NCI-H2107 treated with DMSO at 0.1 percent for 48 hours (cell line): ENCODE results near the gene TBC1D1.

Experiments
- DNase-seq: peaks from one replicate; lab custom pipeline; 2025; ENCODE audit not compliant: unreplicated experiment; lab: John Stamatoyannopoulos, UW

Gene TBC1D1

DNA sequence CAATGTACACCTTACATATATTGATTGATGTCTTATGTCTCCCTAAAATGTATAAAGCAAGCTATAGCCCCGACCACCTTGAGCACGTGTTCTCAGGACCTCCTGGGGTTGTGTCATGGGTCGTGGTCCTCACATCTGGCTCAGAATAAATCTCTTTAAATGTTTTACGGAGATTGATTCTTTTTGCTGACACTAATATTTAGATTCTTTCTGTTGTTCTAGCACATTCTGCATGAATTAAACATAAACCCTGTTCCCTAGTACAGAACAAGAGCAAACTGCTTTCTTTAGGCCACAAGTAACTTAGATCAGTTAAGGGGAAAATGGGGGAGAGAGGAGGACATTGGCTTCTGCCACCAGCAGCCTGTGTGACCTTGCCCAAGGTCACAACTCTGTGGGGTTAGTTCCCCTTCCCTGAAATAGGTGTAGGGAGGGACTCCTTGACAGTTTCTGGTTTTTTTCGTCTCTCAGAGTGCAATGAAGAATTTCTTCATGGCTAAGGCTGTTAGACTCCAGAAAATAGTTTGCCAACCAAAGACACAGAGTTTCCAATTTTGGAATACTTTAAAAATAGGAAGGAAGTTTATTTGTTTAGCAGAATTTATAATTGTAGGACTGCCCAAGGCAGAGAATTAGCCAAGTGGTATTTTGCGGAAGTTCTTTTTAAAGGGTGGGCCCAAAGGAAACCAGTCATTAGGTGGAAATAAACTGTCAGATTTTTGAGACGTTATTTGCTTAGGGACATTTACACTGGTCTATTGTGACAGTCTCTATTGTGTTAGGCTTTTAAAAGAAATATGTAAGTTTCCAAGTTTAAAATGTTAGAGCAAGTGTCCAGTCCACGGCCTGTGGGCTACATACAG lies 98.7 kb downstream of the TBC1D1 start:
- DNase-seq = no peak

DNA sequence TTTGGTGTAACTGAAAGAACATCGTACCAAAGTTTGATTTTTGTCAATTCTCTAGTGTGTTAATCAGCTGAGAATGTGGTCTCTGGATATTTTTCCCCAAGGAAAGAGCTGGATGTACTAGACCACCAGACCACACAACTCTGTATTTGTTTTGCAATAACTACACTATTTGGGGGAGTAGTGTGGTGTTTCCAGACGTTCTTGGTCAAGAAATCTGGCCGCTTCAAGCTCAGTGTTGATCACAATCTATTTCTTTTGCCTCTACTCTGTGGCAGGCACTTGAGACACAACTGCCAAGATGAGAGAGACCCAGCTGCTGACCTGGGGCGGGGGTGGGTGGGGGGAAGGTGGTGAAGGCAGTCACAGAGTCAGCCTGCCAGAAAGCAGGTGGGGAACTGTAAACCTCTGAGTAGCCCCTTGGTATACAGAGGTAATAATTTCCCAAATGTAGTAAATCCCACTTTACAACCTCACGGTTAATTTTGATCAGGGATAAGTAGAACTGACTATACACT lies 99.9 kb downstream of the TBC1D1 start:
- no peak for DNase-seq

DNA sequence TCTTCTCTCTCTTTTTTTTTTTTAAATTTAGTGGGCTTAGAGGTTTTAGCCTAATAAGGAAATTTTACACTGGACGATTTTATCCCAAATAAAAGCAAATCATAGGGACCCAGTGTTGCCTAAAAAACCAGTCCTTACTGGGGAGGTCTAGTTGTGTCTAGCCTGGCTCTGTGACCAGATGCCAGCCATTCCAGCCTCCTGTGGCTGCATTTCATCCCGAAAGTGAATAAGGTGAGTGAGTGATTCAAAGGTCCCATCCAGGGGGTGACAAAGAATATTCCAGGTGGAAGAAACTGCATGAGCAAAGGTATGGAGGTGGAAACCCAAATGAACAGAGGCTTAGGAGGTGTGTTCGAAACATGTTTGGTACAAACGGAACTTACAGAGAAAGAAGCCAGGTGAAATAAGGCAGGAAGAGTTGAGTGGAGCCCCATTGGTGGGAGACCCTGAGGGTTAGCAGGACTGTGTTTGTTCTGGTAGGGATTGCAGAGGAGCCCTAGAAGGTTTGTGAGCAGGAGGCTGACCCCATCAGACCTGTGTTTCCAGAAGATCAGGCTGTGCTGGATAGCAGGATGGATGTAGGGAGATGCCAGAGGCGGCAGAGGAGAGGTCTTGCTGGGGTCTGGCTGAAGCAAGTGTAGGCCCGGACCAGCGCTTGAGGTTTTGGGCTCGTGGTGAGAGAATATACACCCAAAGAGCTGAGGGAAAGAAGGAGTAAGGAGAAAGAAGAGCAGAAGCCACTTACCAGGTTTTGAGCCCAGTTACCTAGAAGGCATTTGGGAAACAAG lies 100.9 kb downstream of the TBC1D1 start:
- no peak for DNase-seq

DNA sequence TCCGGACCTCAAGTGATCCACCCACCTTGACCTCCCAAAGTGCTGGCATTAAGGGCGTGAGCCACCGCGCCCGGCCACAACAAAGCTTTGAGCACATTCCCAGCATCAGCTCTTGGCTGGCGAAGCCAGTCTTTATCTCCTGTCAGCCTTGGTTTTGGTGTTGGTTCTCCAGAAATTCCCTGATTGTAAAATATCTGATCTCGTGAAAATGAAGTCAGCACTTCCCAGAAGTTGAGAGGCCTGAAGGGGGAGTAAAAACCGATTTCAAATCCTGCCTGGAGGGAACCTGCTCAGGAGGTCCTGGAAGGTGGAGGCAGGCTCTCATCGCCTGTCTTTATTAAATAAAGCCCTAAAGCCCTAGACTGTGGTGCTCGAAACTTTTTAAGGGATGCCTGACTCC lies 102.9 kb downstream of the TBC1D1 start:
- no peak for DNase-seq

DNA sequence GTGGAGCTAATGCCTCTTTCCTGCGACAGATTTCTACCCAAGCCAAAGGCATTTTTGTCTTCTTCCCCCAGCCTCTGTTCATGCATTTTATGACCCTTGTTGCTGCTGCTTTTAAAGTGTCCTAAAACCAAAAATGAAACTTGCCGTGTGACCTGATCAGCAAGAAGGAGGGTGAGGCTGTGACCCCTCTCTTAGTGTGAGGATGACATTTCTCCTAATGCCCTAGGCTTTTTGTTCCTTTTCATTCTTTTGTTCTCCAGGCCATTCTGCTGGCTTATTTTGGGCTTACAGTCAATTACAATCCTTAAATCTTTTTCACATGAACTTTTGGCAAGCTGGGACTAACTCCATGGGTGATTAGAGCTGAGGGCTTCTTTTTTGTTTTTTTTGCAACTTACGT lies 103.7 kb downstream of the TBC1D1 start:
- DNase-seq = no peak

DNA sequence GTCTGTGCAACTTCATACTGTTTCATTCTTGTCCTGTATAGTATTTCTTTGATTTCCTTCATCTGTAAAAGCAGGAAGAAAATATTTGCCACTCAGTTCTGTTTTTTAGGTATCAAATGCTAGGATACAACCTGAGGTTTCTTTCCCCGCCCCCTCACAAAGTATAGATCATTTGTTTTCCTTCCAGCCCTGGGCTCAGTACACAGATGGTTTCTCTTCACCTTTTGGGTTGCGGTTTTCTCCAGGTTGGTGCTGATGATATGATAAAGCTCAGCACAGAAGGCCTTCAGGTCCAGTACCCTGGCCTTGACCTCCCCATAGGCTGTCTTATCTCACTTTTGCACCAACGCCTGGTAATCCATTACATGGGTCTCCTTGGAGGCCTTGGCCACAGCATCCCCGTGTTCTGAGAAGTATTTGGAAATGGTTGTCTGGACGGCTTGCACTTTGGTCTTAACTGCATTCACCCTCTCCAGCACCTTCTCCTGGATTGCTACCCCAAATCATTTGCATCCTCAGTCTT lies 104.5 kb downstream of the TBC1D1 start:
- DNase-seq = no peak

DNA sequence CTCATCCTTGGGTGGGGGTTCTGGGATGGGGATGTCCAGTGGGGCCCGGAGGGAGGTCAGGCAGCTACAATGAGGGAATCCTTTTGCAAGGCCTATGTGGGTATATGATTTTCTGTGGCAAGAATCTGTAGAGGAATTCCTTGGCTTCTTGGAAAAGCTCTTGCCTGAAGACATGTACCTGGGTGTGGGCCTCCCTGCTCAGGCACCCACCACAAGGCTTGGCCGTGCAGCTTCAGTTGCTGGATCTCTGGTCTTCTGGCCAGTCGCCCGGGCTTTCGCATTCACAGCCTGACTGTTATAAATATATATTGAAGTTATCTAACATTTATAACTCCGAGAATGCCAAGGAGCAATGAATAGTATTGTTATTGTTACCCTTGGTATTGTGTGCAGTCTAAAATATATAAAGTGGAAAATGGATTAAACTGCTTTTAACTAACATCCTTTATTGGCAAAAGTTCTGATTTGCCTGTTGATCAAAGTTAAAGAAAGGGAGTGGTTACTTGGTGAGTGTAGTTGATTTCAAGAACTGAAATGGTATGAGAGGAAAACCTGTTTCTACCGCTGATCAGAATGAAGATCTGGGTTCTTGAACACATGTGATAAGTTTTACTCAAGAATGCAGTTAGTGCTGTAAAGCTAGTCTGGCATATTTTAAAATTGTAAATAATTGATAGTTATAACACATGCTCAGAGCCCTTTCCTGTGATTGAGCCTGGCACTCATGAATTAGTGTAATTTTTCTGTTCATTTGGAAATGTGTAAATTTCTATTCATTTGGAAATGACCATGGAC lies 105.3 kb downstream of the TBC1D1 start:
- DNase-seq = no peak

DNA sequence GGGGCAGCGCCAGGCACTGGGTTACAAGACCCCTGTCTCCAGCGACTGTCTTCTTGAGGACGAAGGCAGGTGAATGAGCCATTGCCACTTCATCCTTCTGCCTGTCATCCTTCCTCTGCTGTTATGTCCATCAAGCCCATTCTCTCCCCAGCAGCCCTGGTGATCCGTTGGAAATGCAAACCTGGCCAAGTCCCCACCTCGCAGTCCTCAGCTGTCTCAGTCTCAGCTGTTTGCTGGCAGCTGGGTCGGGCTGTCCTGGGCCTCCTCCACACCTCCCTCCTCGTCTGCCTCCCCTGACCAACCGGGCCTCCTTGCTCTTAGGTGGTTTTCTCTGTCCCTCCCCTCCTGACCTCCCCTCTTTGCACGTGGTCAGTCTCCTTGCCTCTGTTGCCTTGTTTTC lies 107.3 kb downstream of the TBC1D1 start:
- no peak for DNase-seq

DNA sequence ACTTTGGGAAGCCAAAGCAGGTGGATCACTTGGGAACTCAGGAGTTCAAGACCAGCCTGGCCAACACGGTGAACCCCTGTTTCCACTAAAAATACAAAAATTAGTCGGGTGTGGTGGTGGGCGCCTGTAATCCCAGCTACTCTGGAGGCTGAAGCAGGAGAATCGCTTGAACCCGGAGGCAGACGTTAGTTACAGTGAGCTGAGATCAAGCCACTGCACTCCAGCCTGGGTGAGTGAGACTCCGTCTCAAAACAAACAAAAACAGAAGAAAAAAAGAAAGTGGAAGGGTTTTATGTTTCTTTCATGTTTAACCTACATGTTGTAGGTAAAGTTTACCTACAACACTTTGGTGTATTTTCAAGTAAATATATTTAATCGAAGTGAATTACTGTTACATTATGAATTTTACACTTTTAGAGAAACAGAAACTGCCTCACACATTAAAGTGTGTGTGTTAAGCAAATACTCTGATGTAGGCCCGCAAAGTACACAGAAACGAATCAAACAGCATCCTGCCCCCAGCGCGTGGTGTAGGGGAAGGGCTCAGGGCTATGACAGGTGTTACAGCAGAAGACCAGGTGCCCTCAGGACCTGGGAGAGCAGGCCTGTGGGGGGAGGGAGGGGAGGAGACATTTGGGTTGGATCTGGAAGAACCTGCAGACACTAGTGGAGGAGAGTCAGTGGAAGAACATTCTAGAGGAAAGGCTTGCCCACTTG lies 108.3 kb downstream of the TBC1D1 start:
- peak; percentile 38 for DNase-seq

DNA sequence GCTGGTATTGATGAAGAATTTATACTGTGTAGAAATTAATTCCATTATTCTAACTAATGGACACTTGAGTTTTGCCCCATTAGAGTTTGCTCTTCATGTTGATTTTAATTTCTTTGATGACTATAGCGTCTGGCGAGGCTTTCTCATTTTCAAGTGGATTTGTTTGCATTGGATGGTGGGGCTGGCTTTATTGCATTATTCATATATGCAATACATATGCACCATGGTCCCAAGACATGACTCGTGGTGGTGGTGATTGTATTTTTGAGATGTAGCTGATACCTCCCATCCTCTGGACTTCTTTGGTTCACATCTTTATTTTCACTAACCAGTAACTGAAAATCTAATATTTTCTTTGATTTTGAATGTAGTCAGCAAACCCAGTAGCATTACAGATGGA lies 109.1 kb downstream of the TBC1D1 start:
- DNase-seq = no peak

DNA sequence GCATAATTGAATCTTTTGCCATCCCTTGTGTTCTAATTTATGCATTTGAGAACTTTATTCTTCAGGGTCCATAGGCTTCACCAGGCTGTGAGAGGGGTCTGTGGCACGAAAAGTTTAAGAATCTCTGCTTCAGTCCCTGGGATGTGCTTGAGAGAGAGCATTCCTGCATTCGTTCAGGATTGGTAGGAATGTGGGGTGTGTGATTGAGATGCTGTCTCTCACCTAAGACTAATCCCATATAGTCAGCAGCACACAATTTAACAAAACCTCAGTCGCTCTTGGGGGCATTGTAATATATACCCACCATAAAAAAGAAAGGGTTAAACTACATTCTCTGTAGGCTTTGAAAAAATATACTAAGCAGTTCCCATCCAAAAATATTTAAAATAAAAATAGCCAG lies 111.0 kb downstream of the TBC1D1 start:
- DNase-seq = no peak

DNA sequence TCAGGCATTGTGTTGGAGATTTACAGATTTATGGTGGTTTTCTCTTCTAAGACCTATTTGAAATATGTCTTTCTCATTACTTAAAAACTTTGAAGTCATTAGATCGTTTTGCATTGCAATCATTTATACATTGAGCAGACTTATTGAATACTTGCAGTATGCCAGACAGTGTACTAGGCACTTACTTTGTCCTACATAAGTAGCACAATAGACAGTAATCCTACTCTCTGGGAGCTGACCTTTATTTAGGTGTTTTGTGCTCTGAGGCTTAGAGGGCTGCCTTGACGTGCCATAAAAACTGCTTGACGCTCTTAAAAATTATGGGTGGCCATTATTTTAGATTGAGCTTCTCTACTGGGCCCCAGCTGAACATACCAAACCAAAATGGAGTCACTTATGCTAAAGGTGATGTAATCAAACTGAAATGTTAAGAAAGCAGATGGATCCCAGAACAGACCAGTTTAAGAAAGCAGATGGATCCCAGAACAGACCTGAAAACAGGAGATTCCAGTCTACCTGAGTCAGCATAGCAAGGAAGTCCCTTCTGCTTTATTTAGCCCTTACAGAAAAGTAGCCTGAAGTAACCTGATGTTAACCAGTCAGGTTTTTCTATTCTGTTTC lies 111.7 kb downstream of the TBC1D1 start:
- DNase-seq = no peak

DNA sequence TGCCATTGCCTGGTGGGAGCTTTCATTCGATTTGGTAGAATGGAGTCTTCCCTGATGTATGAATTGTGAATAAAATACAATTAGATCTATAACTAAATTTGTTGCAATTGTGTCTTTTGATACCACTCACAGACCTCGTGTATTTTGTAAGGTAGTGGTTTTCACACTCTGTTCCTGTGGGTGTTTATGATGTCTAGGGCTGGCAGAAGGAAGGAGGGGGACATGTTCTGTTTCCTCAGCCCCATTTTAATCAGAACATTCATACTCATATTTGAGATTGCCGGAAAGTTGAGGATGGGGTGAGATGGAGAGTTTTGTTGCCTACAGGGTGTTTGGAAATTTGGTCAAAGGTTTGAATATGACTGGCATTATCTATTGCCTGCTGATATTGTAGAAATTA lies 112.2 kb downstream of the TBC1D1 start:
- no peak for DNase-seq

DNA sequence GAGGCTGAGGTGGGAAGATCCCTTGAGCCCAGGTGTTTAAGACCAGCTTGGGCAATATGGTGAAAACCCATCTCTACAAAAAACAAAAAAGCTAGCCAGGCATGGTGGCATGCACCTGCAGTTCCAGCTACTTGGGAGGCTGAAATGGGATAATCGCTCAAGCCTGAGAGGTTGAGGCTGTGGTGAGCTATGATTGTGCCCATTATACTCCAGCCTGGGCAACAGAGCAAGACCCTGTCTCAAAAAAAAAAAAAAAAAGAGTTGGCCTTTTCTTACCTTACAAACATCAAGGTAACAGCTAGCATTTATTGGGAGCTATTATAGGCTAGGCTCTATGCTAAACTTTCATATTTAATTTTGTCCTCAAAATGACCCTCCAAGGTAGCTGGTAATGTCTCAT lies 112.7 kb downstream of the TBC1D1 start:
- no peak for DNase-seq

DNA sequence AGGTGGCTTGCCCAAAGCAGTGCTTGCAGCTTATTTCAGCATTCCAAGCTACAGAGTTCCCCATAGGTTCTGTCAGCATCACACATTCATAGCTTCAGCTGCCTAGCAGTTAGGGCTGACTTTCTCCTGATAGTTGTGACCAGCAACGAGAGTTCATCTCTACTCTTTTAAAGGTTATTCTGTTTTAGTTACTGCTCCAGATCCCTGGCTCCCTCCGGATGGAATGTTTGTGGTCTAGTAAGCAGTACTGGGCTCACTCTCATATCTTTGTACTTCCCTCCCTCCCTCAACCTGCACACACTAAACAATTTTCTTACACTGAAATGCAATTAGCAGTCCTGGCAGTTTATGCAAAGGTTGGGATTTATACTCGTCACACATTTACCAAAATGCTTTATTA lies 113.2 kb downstream of the TBC1D1 start:
- DNase-seq = no peak

DNA sequence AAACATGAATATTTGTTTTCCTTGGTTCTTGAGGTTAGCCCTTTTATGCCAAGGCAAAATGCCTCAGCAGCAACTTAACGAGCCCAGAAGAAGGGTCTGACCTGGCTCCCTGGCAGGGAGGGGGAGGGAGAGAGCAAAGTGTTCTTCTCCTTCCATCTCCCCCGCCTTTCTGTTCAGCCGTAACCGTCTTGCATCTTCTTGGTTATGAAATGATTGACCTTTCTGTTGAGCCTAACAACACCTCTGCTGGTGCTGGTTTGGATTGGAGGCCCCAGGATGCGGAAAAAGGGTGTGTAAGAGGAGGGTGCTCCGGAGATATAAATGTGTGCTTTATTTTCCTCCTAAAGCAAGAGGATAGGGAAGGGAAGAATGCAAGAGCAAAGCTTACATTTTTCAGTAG lies 114.0 kb downstream of the TBC1D1 start:
- DNase-seq = no peak

DNA sequence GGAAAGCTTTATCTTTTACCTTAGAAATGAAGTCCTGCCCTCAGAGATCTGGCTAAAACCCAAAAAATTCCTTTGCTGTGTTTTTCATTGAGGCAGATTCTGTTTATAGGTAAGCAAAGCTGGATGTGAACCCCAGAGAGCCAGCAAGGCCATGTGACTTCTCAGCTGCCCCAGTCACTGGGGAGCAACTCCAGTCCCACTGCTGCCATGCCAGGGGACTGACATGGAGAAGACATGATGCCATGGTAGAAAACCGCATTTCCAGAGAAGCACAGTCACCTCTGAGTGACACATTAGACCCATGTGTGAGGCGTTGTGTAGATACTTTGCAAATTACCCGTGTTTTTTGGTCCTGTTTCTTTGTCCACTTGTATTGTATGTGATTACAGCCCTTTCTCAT lies 114.8 kb downstream of the TBC1D1 start:
- no peak for DNase-seq

DNA sequence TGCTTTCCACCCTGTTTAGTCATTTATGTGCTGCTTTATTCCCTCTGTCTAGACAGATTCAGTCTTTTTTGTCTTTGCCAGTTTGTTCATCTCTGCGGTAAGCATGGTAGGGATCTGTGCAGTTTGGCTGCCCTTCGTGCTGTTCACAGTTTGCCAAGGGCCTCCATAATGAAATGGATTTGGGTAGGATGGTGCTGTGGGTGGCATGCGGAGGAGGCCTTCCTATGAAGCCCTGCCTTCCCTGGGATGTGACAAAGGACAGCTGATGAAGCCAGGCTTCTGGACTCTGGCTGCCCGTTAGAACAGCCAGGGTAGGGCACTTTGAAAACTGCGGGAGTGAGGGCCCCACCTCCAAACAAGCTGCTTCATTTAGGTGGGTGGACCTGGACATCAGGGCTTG lies 116.8 kb downstream of the TBC1D1 start:
- DNase-seq = no peak

DNA sequence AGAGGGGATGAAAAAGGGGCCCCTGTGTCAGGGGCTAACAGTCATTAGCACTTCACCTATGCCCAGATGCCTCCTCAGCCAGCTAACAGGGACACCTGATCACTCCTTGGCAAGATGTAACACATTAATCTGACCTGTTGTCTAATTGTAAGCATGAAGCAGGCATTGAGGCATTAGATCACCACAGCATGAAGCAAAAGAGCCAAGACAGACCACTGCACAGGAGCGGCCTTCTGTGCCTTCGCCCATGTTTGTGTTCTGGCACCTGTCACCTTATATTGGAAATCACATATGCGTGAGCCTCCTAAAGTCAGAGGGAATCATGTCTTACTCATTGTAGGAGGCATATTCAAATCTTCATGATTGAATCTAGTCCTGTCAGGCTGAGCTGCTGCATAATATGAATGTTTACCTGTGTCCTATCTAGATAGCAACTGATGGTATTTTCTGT lies 117.7 kb downstream of the TBC1D1 start:
- no peak for DNase-seq

DNA sequence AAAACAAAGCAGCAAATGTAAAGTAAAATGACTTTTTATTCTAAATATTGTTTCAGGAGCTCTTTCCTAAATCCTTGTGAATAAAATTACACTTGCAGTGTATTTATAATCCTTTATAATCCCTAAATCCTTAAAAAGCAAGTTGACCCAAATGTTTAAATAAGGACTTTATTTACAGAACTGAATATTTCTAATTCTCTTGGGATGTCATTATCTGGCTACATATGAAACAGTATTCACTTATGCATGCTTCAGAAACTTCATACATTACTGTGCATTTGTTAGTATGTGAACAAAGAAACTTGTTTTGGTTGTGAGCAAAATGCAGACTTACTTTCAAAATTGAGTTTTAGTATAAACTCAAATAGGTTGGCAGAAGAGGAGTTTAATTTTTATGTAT lies 118.5 kb downstream of the TBC1D1 start:
- DNase-seq = no peak
